Astrocyte of the cerebellum (primary cell): ENCODE results near the gene DEFB129.
A peak's percentile ranks its signal among the peaks of the same experiment; 100 is the strongest.

Experiments
- DNase-seq: peaks from one replicate; pipeline ENCODE4 v3.0.0-alpha.2; 2011; ENCODE audit warnings: low read depth
- H3K4me3 ChIP-seq: 2 replicates; pipeline ENCODE4 v1.5.1; 2011; ENCODE audit warnings: mild to moderate bottlenecking, low read depth, low read length, moderate library complexity
- in situ Hi-C: cut with HindIII; loops from 2 replicates; pipeline ENCODE4 v1.10.0; 2017; ENCODE audit warnings: low sequenced_read_pairs
- TF ChIP-seq, protein P1 (sequence below): IDR thresholded peaks from 2 replicates; pipeline ENCODE4 v1.5.1; 2012; ENCODE audit warnings: low read length, low read depth, moderate library complexity, mild to moderate bottlenecking; ENCODE audit errors: missing control alignments

Gene DEFB129

DNA sequence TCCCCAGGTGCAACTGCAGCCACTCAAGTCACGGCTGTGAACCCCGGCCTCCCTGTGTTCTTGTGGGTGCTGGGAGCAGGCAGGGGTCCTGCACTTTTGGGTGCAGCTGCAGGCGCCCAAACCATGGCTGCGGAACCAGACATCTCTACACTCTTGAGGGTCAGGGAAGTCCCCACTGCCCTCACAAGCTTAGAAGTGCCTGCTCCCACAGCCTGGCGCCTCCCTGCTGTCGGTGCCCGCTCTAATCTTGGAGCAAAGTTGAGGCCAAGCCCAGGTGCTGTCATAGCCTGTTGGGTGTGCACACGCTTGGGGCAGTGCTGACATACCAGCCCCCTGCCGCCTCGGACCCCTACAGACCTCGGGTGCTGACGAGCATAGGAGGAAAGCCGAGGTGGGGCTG, 36.6 kb downstream of the DEFB129 start:
- H3K4me3 ChIP-seq: no peak overlapping the region
- in situ Hi-C loops: loop anchor here (5.0 kb wide), 1 partner anchor 69 kb away; no protein-coding TSS in a partner anchor
- TF ChIP-seq, protein P1, sequence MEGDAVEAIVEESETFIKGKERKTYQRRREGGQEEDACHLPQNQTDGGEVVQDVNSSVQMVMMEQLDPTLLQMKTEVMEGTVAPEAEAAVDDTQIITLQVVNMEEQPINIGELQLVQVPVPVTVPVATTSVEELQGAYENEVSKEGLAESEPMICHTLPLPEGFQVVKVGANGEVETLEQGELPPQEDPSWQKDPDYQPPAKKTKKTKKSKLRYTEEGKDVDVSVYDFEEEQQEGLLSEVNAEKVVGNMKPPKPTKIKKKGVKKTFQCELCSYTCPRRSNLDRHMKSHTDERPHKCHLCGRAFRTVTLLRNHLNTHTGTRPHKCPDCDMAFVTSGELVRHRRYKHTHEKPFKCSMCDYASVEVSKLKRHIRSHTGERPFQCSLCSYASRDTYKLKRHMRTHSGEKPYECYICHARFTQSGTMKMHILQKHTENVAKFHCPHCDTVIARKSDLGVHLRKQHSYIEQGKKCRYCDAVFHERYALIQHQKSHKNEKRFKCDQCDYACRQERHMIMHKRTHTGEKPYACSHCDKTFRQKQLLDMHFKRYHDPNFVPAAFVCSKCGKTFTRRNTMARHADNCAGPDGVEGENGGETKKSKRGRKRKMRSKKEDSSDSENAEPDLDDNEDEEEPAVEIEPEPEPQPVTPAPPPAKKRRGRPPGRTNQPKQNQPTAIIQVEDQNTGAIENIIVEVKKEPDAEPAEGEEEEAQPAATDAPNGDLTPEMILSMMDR: no peak
- DNase-seq: no peak

DNA sequence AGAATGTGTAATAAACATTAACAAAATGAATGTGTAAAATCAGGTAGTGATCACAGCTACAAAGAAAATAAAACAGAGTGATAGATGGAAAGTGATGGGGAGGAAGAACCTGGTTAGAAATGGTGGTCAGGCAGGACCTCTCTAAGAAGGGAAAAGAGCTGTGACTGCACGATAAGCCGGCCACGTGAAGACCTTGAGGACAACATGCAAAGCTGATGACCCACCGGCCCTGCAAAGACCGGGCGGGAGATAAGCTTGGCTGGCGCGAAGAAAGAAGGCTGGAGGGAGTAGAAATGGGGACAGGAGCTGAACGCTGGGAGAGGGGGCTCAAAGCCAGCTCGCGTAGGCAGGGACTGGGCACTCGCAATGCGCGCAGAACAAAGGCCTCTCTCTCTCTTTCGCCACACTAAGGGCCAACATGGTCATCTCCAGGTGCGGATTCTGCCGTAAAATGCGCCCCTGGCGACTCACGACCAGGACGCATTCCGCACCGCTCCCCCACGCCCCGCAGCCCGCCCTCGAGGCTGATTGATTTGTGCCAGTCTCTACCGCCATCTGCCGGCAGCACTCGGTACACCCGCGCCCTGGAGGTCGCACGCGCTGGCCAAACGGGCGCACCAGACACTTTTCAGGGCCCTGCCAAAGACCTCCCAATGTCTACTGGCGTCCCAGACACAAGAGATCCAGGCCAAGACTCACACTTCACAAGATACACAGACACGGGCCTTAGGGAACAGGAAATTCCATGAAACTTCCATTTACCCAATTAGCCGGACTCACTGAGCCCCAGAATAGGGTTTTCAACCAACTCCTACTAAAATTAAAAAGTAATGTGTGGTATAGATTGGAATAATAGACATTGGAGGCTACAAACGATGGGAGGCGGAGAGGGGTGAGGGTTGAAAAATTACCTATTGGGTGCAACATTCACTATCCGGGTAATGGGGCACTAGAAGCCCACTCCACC, 39.8 kb downstream of the DEFB129 start:
- H3K4me3 ChIP-seq: peak overlapping the region; percentile 48
- TF ChIP-seq, protein P1: peak; percentile 89
- no peak for DNase-seq

DNA sequence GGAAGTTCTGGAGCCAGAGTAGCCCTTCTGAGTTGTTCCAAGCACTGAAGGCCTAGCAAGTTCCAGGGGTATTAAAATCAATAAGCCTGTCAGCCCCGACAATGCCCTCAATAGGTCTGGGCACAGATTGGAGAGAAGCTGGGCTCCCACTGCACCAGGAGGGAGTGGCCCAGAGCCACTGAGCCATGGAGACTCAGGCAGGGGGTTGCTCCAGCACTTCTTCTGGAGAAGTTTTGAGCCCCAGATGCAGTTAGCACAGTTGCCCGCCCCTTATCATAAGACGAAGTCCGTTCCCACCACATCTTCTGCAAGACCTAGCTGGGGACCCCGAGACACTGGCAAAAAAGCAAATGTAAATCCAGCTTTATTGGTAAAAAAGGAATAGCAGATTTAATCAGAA, 43.5 kb downstream of the DEFB129 start:
- TF ChIP-seq, protein P1: no peak
- DNase-seq: no peak
- no peak overlapping the region for H3K4me3 ChIP-seq
- in situ Hi-C loops: no loop called here

More for the DNA sequence above, 39.8 kb downstream of the DEFB129 start:
- in situ Hi-C loops: no loop called here

DNA sequence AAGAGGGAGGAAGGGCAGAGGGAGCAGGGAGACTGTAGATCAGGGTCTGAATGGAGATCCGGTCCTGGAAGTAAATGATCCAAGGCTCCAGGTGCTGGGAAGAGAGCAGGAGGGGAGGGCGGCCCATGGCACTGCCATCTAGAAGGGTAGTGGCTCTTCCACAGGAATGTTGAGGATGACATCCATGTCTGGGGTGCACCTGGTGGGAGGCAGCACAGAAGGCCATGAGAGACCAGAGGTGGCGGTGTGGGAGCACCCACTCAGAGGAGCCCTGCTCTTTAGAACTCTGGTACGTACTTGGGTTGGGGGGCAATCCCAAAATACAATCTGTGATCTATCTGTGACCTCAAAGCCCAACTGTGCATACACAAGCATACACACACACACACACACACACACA, 44.0 kb downstream of the DEFB129 start:
- TF ChIP-seq, protein P1: no peak
- in situ Hi-C loops: no loop called here
- no peak overlapping the region for H3K4me3 ChIP-seq
- no peak for DNase-seq

DNA sequence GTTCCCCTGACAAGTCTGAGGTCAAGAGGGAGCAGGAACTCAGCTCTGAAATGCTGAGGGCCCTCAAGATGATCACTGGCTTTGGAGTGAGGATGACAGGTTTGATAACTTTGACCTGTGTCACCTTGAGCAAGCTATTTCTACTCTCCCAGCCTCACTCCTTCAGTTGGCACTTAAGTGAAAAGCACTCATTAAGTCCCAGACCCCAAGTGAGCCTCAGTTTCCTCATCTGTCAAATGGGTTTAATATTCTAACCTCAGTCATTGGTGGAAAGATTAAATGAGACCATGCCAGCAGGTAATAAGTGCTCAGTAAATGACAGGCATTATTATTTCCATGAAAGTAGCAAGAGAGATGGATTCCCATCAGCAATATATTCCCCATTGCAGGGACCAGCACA, 44.5 kb downstream of the DEFB129 start:
- DNase-seq: no peak
- in situ Hi-C loops: no loop called here
- TF ChIP-seq, protein P1: no peak

DNA sequence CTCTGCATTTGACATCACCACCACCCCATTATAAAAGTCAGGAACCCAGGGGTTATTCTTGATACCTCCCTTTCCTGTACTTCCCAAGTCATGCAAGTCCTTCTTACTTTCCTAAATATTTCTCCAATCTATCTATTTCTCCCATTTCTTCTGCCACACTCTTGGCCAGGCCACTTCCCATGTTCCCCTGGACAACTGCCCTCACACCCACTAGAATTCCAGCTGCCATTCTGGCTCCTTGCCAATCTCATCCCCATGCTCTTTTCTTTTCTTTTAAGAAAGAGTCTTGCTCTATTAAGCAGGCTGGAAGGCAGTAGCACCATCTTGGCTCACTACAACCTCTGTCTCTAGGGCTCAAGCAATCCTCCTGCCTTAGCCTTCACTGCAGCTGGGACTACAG, 45.7 kb downstream of the DEFB129 start:
- TF ChIP-seq, protein P1: no peak
- no peak overlapping the region for H3K4me3 ChIP-seq
- in situ Hi-C loops: no loop called here
- DNase-seq: no peak

More for the DNA sequence above, 44.5 kb downstream of the DEFB129 start:
- H3K4me3 ChIP-seq: no peak overlapping the region
